ENCODE data around the gene REN.
A peak's percentile ranks its signal among the peaks of the same experiment; 100 is the strongest.

GRCh38 chr1:204130981-204131892, 34.9 kb downstream of the REN start:
- no peak for TF ChIP-seq CEBPB (IDR thresholded peaks at IDR 0.05; ENCODE audit: low read depth, low read length)
- TF ChIP-seq CTCF (IDR thresholded peaks at IDR 0.05; ENCODE audit: control extremely low read depth in 1 of 3, insufficient read depth in 1 of 3, low read depth in 1 of 3, low read length in 3 of 3): peak in 1 of 3 experiments; percentile 6; a peak in 1 of 4 replicates
- no peak for TF ChIP-seq HDAC2 (IDR thresholded peaks at IDR 0.05; ENCODE audit: borderline replicate concordance in 1 of 2, low read depth in 2 of 2, low read length in 2 of 2)
- no peak for TF ChIP-seq USF2 (IDR thresholded peaks at IDR 0.05; ENCODE audit: low read length)
- TF ChIP-seq SP4 (IDR thresholded peaks at IDR 0.05; ENCODE audit: low read length): no peak
- TF ChIP-seq KDM1A (IDR thresholded peaks at IDR 0.05; ENCODE audit: borderline replicate concordance, low read length): no peak
- no peak for TF ChIP-seq ASH2L (IDR thresholded peaks at IDR 0.05; ENCODE audit: low read length)
